ENCODE measurements around the gene ACTR1B. TPM values are rescaled to one million over a fixed set of nuclear protein-coding genes. Genes with fewer than 3 reads are reported as not detected.

The ACTR1B gene
- total RNA-seq, 2 experiments from 2014 or later: 68.2 to 71.2 TPM

- no peaks in the 10 kb centered on the region for H4K20me1 ChIP-seq (ENCODE audit: insufficient read depth, low read length)
- intact Hi-C loops (cut with micrococcal nuclease; ENCODE audit: unreplicated experiment): no loop called here
- ChIA-PET CTCF (ENCODE audit: unreplicated experiment) (no interaction called here), POLR2A (no interaction called here)
- peaks cover 9% of the 10 kb centered on the region for H3K4me1 ChIP-seq (ENCODE audit: insufficient read depth, low read length, poor library complexity, severe bottlenecking)
- TF ChIP-seq CTCF (conservative IDR thresholded peaks at IDR 0.05; ENCODE audit: low read length): no peak
- no peaks in the 10 kb centered on the region for H3K9me2 ChIP-seq (ENCODE audit: insufficient read depth, low read length)
- H3K36me3 ChIP-seq (ENCODE audit: insufficient read depth, low read length): peaks cover 56% of the 10 kb centered on the region
- no TSS peak for BruUV-seq (replicated peaks)
- no peaks in the 10 kb centered on the region for H3K9me3 ChIP-seq (ENCODE audit: low read length)
- no peak overlapping the region for H3K4me3 ChIP-seq (ENCODE audit: low read depth, low read length, poor library complexity, severe bottlenecking)
- no peak overlapping the region for H3K4me2 ChIP-seq (ENCODE audit: low read length)
- DNase-seq (ENCODE audit: low spot score): no peak
- H3K79me2 ChIP-seq (ENCODE audit: insufficient read depth, low read depth, low read length): peaks cover 21% of the 10 kb centered on the region; the same call in 1 of the 2 replicates
- H3K27ac ChIP-seq (ENCODE audit: low read depth, low read length, poor library complexity, severe bottlenecking): no peak overlapping the region
- H2AFZ ChIP-seq (ENCODE audit: low read length): no peak overlapping the region
Measured at GRCh38 chr2:97658691-97659157, 5.1 kb downstream of the ACTR1B start.

GRCh38 chr2:97657986-97658690, 5.7 kb downstream of the ACTR1B start:
- Histone ChIP-seq H3K4me1 (ENCODE audit: insufficient read depth, low read length, poor library complexity, severe bottlenecking) (peaks cover 9% of the 10 kb centered on the region), H4K20me1 (ENCODE audit: insufficient read depth, low read length) (no peaks in the 10 kb centered on the region), H3K79me2 (ENCODE audit: insufficient read depth, low read depth, low read length) (peaks cover 19% of the 10 kb centered on the region; the same call in 1 of the 2 replicates), H3K4me3 (ENCODE audit: low read depth, low read length, poor library complexity, severe bottlenecking) (no peak overlapping the region), H2AFZ (ENCODE audit: low read length) (no peak overlapping the region), H3K9me2 (ENCODE audit: insufficient read depth, low read length) (no peaks in the 10 kb centered on the region), H3K27ac (ENCODE audit: low read depth, low read length, poor library complexity, severe bottlenecking) (no peak overlapping the region), H3K36me3 (ENCODE audit: insufficient read depth, low read length) (peaks cover 60% of the 10 kb centered on the region), H3K4me2 (ENCODE audit: low read length) (no peak overlapping the region), H3K9me3 (ENCODE audit: low read length) (no peaks in the 10 kb centered on the region)
- no peak for TF ChIP-seq EZH2phosphoT487 (IDR thresholded peaks at IDR 0.05; ENCODE audit: borderline replicate concordance, low read depth, low read length)
- TF ChIP-seq CTCF (conservative IDR thresholded peaks at IDR 0.05; ENCODE audit: low read length): no peak
- ChIA-PET CTCF (ENCODE audit: unreplicated experiment) (no interaction called here), POLR2A (no interaction called here)
- BruUV-seq (replicated peaks): no TSS peak
- no peak for DNase-seq (ENCODE audit: low spot score)
- intact Hi-C loops (cut with micrococcal nuclease; ENCODE audit: unreplicated experiment): no loop called here

GRCh38 chr2:97656905-97657587, 6.8 kb downstream of the ACTR1B start:
- Histone ChIP-seq H3K79me2 (ENCODE audit: insufficient read depth, low read depth, low read length) (peaks cover 8% of the 10 kb centered on the region; the same call in 1 of the 2 replicates), H3K27ac (ENCODE audit: low read depth, low read length, poor library complexity, severe bottlenecking) (no peak overlapping the region), H3K4me2 (ENCODE audit: low read length) (no peak overlapping the region), H3K9me3 (ENCODE audit: low read length) (no peaks in the 10 kb centered on the region), H3K36me3 (ENCODE audit: insufficient read depth, low read length) (peaks cover 60% of the 10 kb centered on the region), H3K9me2 (ENCODE audit: insufficient read depth, low read length) (no peaks in the 10 kb centered on the region), H3K4me3 (ENCODE audit: low read depth, low read length, poor library complexity, severe bottlenecking) (no peak overlapping the region), H3K4me1 (ENCODE audit: insufficient read depth, low read length, poor library complexity, severe bottlenecking) (peaks cover 3% of the 10 kb centered on the region), H4K20me1 (ENCODE audit: insufficient read depth, low read length) (no peaks in the 10 kb centered on the region), H2AFZ (ENCODE audit: low read length) (no peak overlapping the region)
- TF ChIP-seq EZH2phosphoT487 (IDR thresholded peaks at IDR 0.05; ENCODE audit: borderline replicate concordance, low read depth, low read length) (no peak), CTCF (conservative IDR thresholded peaks at IDR 0.05; ENCODE audit: low read length) (no peak)
- no TSS peak for BruUV-seq (replicated peaks)
- CTCF ChIA-PET (ENCODE audit: unreplicated experiment): no interaction called here
- intact Hi-C loops (cut with micrococcal nuclease; ENCODE audit: unreplicated experiment): no loop called here
- POLR2A ChIA-PET: interaction anchor here (0.7 kb wide), 1 partner anchor 11 kb away, joined by 3 read pairs; the partner anchor contains the start of gene COX5B
- no peak for DNase-seq (ENCODE audit: low spot score)

Measured in OCI-LY7 (cell line).